ENCODE measurements around the gene TRMT6.

GRCh38 chr20:5987383-5987782 lies 37.0 kb upstream of the TRMT6 start:
- TF ChIP-seq CTCF (IDR thresholded peaks at IDR 0.05 in 4 of 5, conservative IDR thresholded peaks at IDR 0.05 in 1 of 5) (no peak), POLR2A (IDR thresholded peaks at IDR 0.05) (no peak)
